GM21825 (cell line): ENCODE results near the gene WNK2.

ENCODE experiments used
- ATAC-seq: cut with Tn5 transposase; IDR thresholded peaks from one replicate; pipeline ENCODE4 v1.9.1; 2021; ENCODE audit warnings: mild to moderate bottlenecking, moderate library complexity; ENCODE audit not compliant: unreplicated experiment

Gene WNK2

GRCh38 chr9:93198117-93198837, 14.3 kb downstream of the WNK2 start:
- no peak for ATAC-seq

DNA sequence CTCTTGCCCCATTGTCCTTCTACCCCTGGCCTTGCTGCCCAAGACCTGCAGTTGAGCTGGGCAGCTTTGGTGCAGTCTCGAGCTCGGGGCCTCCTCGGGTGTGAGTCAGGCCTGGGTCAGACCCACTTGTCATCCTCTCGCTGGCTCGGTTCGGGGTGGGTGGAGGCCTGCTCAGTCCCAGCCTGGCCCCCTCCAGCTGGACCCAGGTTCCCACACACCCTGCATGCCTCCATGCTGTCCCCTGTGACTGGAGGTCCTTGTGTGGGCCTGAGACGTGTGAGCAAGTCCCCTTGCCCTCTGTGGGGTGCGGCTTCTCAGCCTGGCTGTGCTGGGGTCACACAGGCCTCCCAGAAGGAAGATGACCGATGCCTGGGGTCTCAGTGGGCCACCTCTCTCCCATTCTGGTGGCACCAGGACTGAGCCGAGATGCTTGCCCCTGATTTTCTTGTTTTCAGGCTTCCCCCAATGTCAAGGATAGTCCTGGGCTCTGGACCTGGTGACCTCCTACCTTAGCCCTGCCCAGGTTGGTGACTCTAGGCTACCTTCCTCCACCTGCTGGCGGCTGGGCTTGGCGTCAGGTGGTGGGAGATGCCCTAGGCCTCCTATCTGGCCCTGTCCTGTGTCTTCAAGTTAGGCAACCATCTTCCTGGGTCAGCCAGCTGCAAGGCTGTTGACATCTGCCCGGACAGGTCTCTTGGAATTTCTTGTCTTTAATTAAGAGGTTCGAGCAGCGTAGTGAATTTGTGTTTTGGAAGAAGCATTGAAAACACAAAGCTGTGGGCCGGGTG, 15.1 kb downstream of the WNK2 start:
- ATAC-seq: no peak

DNA sequence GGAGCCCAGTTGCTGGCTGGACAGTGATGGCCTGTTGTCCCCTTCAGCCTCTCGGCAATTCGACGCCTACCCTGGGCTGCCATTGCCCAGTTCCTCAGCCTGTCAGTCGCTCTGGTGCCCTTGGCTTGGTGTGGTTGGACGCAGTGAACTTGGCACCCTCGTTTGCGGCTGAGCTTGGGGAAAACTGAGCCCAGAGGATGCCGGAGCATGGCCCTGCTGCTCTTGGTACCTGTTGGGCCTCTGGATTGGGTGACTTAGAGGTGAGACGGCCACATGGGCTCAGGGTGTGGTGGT, 16.5 kb downstream of the WNK2 start:
- no peak for ATAC-seq

- no peak for ATAC-seq
Measured at GRCh38 chr9:93200989-93201334, 17.0 kb downstream of the WNK2 start.

DNA sequence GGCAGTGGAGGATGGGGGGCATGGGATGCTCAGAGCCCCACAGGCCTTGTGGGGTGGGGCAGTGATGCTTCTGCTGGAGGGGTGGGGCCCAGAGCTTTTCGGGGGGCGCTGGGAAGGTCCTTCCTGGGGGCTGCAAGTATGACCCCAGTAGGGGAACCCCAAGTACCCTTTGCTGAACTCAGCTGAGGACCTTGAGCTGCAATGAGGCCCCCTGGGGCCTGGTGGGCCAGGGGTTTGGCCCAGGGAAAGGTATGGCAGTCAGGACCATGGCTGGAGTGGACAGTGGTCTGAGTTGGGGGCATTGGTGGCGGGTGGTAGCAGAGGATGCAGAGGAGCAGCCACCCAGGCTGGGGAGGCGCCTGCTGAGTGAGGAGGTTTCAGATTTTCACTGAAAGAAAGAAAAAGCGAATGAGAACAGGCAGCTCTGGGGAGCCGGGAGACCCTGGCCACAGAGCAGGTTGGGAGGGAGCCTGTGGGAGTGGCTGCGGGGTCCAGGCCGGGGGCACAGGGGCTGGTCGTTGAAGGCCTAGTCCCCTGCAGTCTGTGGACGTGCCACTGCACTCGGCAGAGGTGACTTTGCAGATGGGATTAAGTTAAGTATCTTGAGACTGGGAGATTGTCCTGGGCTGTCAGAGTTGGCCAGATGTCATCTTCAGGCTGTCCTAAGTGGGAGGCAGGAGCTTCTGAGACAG, 19.2 kb downstream of the WNK2 start:
- ATAC-seq: no peak

GRCh38 chr9:93203718-93204469, 20.0 kb downstream of the WNK2 start:
- ATAC-seq: no peak

DNA sequence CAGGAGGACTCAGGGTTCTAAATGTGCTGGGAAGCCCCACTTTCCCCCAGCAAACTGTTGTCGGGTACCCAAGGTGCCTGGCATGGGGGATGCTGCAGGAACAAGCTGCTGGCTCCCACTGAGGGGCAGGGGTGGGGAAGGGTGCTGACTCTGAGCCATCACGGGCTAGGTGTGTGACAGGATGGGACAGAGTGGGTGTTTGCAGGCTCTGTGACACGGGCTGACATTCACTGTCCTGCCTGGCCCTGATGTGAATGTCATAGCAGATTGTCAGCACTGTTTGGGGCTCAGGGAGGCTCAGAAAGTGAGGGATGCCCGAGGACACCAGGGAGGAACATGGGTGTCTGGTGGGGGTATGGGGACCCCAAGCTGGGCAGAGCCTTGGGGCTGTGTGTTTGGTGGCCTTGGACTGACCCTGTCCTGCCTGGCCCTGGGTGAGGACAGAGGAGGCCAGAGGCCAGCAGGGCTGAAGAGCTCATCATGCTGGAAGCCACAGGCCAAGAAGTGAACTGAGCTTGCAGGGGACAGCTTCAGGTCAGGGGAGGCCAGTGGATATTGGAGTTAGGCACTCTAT, 20.6 kb downstream of the WNK2 start:
- no peak for ATAC-seq

DNA sequence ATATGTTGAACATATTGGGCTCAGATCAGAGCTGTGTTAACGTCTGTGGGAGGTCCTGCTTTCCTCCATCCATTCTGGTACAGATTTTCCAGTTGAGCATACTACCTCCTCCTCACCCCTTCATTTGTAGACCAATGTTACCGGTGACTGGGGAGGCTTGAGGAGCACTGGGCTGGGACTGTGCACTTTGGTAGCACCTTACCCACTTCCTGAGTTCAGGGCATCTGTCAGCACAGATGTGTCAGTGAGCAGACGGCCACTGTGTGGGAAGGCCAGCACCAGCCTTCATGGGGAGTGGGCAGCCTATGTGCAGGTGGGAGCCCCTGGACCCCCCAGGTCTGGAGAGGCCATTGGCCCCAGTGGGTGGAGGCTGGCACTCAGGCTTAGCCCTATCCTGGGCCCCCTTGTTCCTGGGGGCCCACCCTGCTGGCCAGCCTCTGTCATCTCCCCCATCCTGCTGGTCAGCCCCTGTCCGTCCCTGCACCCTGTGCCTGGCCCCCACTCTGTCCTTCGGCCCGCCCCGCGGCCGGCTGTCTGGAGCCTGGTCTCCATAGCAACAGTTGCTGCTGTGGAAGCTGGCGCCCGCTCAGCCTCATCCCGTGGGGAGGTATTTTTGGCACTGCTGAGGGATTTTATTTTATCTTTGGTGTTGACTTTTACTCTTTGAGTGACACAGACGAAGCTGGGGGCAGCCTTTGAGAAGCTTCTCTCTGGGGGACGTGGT, 21.3 kb downstream of the WNK2 start:
- no peak for ATAC-seq

- ATAC-seq: no peak
Measured at GRCh38 chr9:93205896-93206575, 22.1 kb downstream of the WNK2 start.

DNA sequence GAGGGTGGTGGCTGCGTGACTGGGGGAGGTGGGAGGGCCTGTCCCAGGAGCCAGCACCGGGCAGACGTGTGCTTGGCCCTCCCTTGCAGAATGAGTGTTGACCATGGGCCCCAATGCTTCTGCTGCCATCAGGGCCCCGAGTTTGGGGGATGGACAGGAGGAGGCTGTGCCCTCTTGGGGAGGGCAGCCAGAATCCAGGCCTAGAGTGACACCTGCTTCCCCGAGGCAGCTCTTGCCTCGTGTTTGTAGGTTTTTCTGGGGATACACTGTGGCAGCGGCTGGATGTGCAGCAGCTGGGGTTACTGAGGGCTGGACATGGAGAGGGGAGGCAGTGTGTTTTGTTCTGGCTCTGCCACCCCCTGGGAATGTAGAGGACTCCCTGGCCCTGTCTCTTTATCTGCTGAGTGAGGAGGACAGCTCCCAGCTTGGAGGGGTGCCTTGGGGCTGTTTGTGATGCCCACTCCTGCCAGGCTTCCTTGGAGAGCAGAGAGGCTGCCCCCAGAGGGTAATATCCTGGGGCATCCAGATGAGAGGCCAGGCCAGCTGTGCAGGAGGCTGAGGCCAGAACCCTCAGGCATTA, 22.7 kb downstream of the WNK2 start:
- no peak for ATAC-seq

- no peak for ATAC-seq
Measured at GRCh38 chr9:93207326-93207814, 23.4 kb downstream of the WNK2 start.

DNA sequence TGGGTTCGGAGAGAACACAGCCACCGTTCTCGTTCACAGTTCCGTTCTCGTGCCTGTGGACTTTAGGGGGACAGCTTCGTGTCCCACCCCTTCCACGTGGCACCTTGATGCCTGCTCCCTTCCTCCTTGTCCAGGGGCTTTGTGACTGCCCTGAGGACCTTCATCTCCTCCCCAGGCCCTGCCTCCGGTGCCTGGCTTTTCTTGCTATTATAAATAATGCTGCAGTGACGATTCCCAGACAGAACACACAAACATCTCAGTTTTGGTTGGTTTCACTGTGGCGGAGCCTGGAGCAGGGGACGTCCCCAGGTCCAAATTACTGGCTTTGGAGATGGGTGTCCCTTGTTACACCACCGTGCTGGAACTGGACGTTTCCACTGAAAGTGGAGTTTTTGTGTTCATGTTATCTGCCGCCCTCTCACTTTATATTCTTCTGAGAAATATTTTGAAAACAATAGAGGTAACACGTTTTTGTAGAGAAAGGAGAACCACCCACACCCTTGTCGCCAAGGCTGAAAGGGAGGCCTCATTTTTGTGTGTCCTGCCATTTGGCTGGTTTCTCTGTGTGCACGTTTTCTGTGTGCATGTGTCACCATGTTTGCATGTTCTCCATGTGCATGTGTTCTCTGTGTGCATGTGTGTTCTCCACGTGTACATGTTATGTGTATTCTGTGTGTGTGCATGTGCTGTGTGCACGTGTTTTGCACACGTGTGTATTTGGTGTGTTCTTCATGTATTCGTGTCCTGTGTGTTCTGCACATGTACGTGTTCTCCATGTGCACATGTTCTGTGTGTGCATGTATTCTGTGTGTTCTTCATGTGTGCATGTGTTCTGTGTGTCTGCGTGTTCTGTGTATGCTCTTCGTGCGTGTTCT, 24.2 kb downstream of the WNK2 start:
- ATAC-seq: no peak

- no peak for ATAC-seq
Measured at GRCh38 chr9:93209097-93209496, 25.2 kb downstream of the WNK2 start.

DNA sequence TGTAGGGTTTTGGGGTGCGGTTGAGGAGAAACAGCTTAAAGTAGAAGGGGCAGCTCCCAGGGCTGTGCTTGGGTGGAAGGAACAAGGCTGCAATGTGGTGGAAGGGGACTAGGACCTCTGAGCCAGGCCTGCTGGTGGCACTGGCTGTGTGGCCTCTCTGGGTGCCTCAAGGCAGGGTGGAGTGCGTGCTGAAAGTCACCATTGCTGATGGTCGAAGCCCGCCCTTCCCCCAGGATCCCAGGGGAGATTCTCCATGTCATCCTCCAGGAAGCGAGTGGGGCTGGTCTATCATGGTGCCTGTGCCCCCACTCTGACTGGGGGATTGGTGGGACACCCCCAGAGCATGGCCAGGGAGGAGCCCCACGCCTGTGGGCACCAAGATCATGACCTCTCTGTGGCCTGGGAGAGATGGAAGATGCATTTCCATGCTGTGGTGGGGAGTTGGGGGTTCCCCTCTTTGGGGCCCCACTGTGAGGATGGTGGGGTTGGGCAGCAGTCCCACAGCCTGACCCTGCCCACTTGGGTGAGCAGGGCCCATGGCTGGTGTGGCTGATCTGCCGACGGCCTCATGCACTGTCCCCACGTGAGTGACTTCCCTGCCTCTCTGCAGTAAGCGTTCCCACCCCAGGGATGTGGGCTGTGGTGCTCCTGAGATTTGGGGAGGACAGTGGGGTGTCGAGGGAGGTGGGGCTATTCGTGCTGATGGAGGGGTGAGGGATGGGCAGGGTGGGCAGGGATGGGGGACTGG, 25.8 kb downstream of the WNK2 start:
- ATAC-seq: no peak

- ATAC-seq: no peak
Measured at GRCh38 chr9:93210324-93210973, 26.5 kb downstream of the WNK2 start.

DNA sequence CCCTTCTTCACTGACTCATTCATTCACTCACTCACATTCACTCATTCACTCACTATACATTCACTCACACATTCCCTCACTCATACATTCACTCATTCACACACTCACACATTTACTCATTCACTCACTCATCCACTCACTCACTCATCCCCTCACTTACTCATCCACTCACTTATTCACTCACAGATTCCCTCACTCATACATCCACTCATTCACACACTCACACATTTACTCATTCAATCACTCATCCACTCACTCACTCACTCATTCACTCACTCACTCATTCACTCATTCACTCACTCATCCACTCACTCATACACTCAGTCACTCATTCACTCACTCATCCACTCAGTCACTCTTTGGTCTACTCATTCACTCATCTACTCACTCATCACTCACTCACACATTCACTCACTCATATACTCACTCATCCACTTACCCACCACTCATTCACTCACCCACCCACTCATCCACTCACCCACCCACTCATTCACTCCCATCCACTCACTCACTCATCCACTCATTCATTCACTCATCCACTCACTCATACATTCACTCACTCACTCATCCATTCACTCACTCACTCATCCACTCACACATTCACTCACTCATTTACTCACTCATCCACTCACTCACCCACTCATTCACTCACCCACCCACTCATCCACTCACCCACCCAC, 27.2 kb downstream of the WNK2 start:
- no peak for ATAC-seq

GRCh38 chr9:93211654-93212001, 27.7 kb downstream of the WNK2 start:
- no peak for ATAC-seq
